K562 (cell line): ENCODE measurements around the gene RGS7. TPM values are rescaled to one million over a fixed set of nuclear protein-coding genes. Genes with fewer than 3 reads are reported as not detected.

Source experiments
- ATAC-seq: fragments of 200-7000 bp; cut with Tn5 transposase; 3 replicates; pipeline ENCODE4 v1.9.1; 2020; ENCODE audit warnings: moderate library complexity
- BruUV-seq: library from RNA; stranded (reverse); fragments of 400-500 nt; replicated peaks from 2 replicates; lab custom pipeline; 2021; lab: Mats Ljungman, UMichigan
- CTCF ChIA-PET: fragments of 300-600 bp; formaldehyde crosslinking; extraction: SDS; loops from one replicate; lab custom pipeline; 2021; ENCODE audit warnings: low intra/inter-chr PET ratio; lab: Yijun Ruan, JAX
- POLR2A ChIA-PET: fragments of 300-600, 350-650 bp; sonication (Branson Sonifier 250); formaldehyde crosslinking; extraction: SDS; loops from one replicate; lab custom pipeline; 2021; ENCODE audit warnings: antibody characterized with exemption, inconsistent platforms; lab: Yijun Ruan, JAX
- DNase-seq, 4 experiments: peaks; one replicate each; pipeline versions ENCODE4 v3.0.0 to v3.0.0-alpha.2; 2011 to 2018; ENCODE audit warnings: low spot score in 3 of 4, mixed read lengths in 3 of 4; ENCODE audit errors: extremely low read depth in 1 of 4
- FAIRE-seq: peaks from 2 replicates; lab custom pipeline; 2011; peaks lifted over from hg19 to GRCh38; lab: Jason Lieb, UNC
- H2AFZ ChIP-seq: 2 replicates; pipeline ENCODE4 v1.6.0; 2011; ENCODE audit warnings: low read depth, low read length, control low read depth, inconsistent platforms
- H3K27ac ChIP-seq: fragments of 200-600 bp; 3 replicates; pipeline ENCODE4 v1.8.0; 2011; ENCODE audit warnings: low read depth, mild to moderate bottlenecking, control low read depth, inconsistent platforms, low read length, moderate library complexity, mixed read lengths; ENCODE audit errors: extremely low read depth
- H3K27me3 ChIP-seq, 2 experiments: fragments of 300-600 bp in 1 of 2; 2 replicates in 1 of 2; 3 replicates in 1 of 2; pipeline versions ENCODE4 v1.6.0 to v1.8.0; 2011; ENCODE audit warnings: inconsistent platforms in 2 of 2, low read length in 2 of 2, mild to moderate bottlenecking in 1 of 2, mixed read lengths in 1 of 2, moderate library complexity in 1 of 2; ENCODE audit not compliant: control insufficient read depth in 2 of 2, insufficient read depth in 2 of 2
- H3K36me3 ChIP-seq: fragments of 300-600 bp; 3 replicates; pipeline ENCODE4 v1.8.0; 2011; ENCODE audit warnings: mild to moderate bottlenecking, low read length, inconsistent platforms; ENCODE audit not compliant: control insufficient read depth, insufficient read depth
- H3K4me1 ChIP-seq, 2 experiments: fragments of 200-600 bp in 1 of 2; replicated peaks in 1 of 2; 2 replicates in 1 of 2; 3 replicates in 1 of 2; pipeline versions ENCODE4 v1.5.1 to v1.8.0; 2011; ENCODE audit warnings: inconsistent platforms in 2 of 2, low read length in 2 of 2, mild to moderate bottlenecking in 1 of 2, mixed read lengths in 1 of 2, moderate library complexity in 1 of 2; ENCODE audit not compliant: control insufficient read depth in 2 of 2, insufficient read depth in 2 of 2
- H3K4me2 ChIP-seq: 2 replicates; pipeline ENCODE4 v1.6.1; 2011; ENCODE audit warnings: low read length, control low read depth, inconsistent platforms, mixed read lengths; ENCODE audit not compliant: insufficient read depth
- H3K4me3 ChIP-seq: fragments of 200-600 bp; sonication (generic), shearing (Covaris generic); 2 replicates; pipeline ENCODE4 v1.5.1; 2016; ENCODE audit warnings: control low read depth, inconsistent platforms
- H3K79me2 ChIP-seq: fragments of 200-600 bp; 3 replicates; pipeline ENCODE4 v1.8.0; 2011; ENCODE audit warnings: low read length, inconsistent platforms; ENCODE audit not compliant: control insufficient read depth, insufficient read depth
- H3K9ac ChIP-seq, 2 experiments: 2 replicates each; pipeline versions ENCODE4 v1.6.0 to v1.6.1; 2011; ENCODE audit warnings: low read depth in 2 of 2, low read length in 2 of 2, control low read depth in 1 of 2, inconsistent platforms in 1 of 2, mild to moderate bottlenecking in 1 of 2, mixed read lengths in 1 of 2; ENCODE audit not compliant: insufficient read depth in 1 of 2
- H3K9me1 ChIP-seq: one replicate; pipeline ENCODE4 v1.6.0; 2011; ENCODE audit warnings: inconsistent platforms, mild to moderate bottlenecking, low read length, moderate library complexity; ENCODE audit not compliant: control insufficient read depth, insufficient read depth
- H3K9me3 ChIP-seq: replicated peaks from 2 replicates; pipeline ENCODE4 v1.5.1; 2011; ENCODE audit warnings: low read depth, low read length, inconsistent platforms; ENCODE audit not compliant: control insufficient read depth, insufficient read depth
- H4K20me1 ChIP-seq: replicated peaks from 2 replicates; pipeline ENCODE4 v1.6.1; 2011; ENCODE audit warnings: low read length, inconsistent platforms, mixed read lengths; ENCODE audit not compliant: control insufficient read depth, insufficient read depth
- ARID4B ChIP-seq: sonication (generic); formaldehyde crosslinking; IDR thresholded peaks from 2 replicates; pipeline ENCODE4 v1.8.0; 2022; ENCODE audit warnings: mild to moderate bottlenecking, missing genetic modification reagents
- BRCA1 ChIP-seq, 2 experiments: fragments of 450-650 bp in 1 of 2; sonication (generic) in 1 of 2; formaldehyde crosslinking in 1 of 2; IDR thresholded peaks; 2 replicates each; pipeline versions ENCODE4 v1.5.0 to v1.6.1; 2017 to 2020; ENCODE audit warnings: mild to moderate bottlenecking in 1 of 2, missing genetic modification reagents in 1 of 2
- CCAR2 ChIP-seq: fragments of 200-400 bp; formaldehyde crosslinking; IDR thresholded peaks from 2 replicates; pipeline ENCODE4 v1.6.1; 2017; ENCODE audit warnings: mild to moderate bottlenecking, low read depth, low read length
- FOS ChIP-seq: IDR thresholded peaks from 3 replicates; pipeline ENCODE4 v1.6.1; 2011; ENCODE audit not compliant: insufficient read length; ENCODE audit errors: extremely low read depth
- HDAC8 ChIP-seq: fragments of 450-650 bp; IDR thresholded peaks from 2 replicates; pipeline ENCODE4 v1.6.1; 2016; ENCODE audit warnings: mild to moderate bottlenecking, missing genetic modification characterization, moderate library complexity, missing compliant biosample characterization
- MLX ChIP-seq, 2 experiments: fragments of 450-650 bp in 1 of 2; sonication (generic) in 1 of 2; formaldehyde crosslinking; conservative IDR thresholded peaks; 2 replicates each; pipeline versions ENCODE4 v1.4.0 to v1.8.1; 2020 to 2022; ENCODE audit warnings: mild to moderate bottlenecking in 1 of 2, missing genetic modification reagents in 1 of 2
- RNF2 ChIP-seq: sonication (generic); IDR thresholded peaks from 2 replicates; pipeline ENCODE4 v1.6.1; 2016
- SMAD4 ChIP-seq: fragments of 250-450 bp; sonication (Bioruptor Pico); conservative IDR thresholded peaks from 2 replicates; pipeline ENCODE4 v1.8.0; 2021; ENCODE audit warnings: inconsistent platforms, mild to moderate bottlenecking, moderate library complexity
- UBTF ChIP-seq, 2 experiments: IDR thresholded peaks; 2 replicates each; pipeline ENCODE4 v1.6.1; 2012; ENCODE audit warnings: improper control_type of control experiment in 2 of 2, low read depth in 2 of 2, low read length in 2 of 2, borderline replicate concordance in 1 of 2
- ZBTB5 ChIP-seq: fragments of 450-650 bp; IDR thresholded peaks from 2 replicates; pipeline ENCODE4 v1.6.1; 2017; ENCODE audit warnings: antibody characterized with exemption
- ZNF12 ChIP-seq: sonication (generic); formaldehyde crosslinking; IDR thresholded peaks from 2 replicates; pipeline ENCODE4 v1.4.0; 2020; ENCODE audit warnings: mild to moderate bottlenecking, missing genetic modification reagents
- ZNF75A ChIP-seq: fragments of 450-650 bp; formaldehyde crosslinking; IDR thresholded peaks from 2 replicates; pipeline ENCODE4 v1.4.0; 2020; ENCODE audit warnings: mild to moderate bottlenecking
- WGBS: fragments of 100-300 bp; shearing (Covaris generic); methylation state at CpG from one replicate; pipeline ENCODE4 v1.1.6; 2016; ENCODE audit warnings: low coverage, mixed read lengths; ENCODE audit not compliant: insufficient coverage; ENCODE audit errors: missing lambda C conversion rate; 5-methylcytosine and 5-hydroxymethylcytosine counted together
- in situ Hi-C: fragments of 300-500 bp; cut with MboI; formaldehyde crosslinking; loops from 4 replicates; pipeline ENCODE4 v1.15.0; 2018; ENCODE audit warnings: inconsistent platforms, mixed read lengths
- intact Hi-C: fragments of 100-400 bp; cut with micrococcal nuclease; formaldehyde crosslinking; loops from 2 replicates; pipeline ENCODE4 v1.14.2; 2022
- polyA plus RNA-seq, 8 experiments: library from polyadenylated mRNA; depleted of rRNA in 4 of 8; stranded (reverse) in 5 of 8; unstranded in 3 of 8; fragments of >200 nt; fragmentation: Nextera tagmentation in 2 of 8; fragmentation: Illumina TruSeq in 1 of 8; extraction: Ambion mirVana in 2 of 8; extraction: Trizol in 1 of 8; gene quantifications; 2 replicates each; pipeline versions ENCODE4 v1.2.1 to v1.2.3, GENCODE V29; 2011 to 2014; ENCODE audit warnings: inconsistent platforms in 1 of 8, missing spikeins in 1 of 8
- total RNA-seq, 7 experiments: library from RNA; depleted of rRNA in 6 of 7; stranded (reverse); fragments of >200 nt in 6 of 7; fragmentation: Illumina TruSeq in 2 of 7; extraction: Trizol in 2 of 7; gene quantifications; 2 replicates each; pipeline versions ENCODE4 v1.2.1 to v1.2.3, GENCODE V29; 2011 to 2021; ENCODE audit warnings: low replicate concordance in 1 of 7

RGS7 gene
- total and polyA plus RNA-seq, 9 of the 15 experiments (the other 6 are each of a cell fraction or from before 2014, with no cell fraction given): not detected

GRCh38 chr1:241138248-241138647, 218.8 kb downstream of the RGS7 start (continued):
- TF ChIP-seq ARID4B (CRISPR knock-in tag): no peak

- H3K4me1 ChIP-seq: no peaks in the 10 kb centered on the region
- H2AFZ ChIP-seq: no peak overlapping the region
- BruUV-seq: no TSS peak
- H3K27ac ChIP-seq: no peak overlapping the region
- TF ChIP-seq CCAR2 (no peak), MLX (CRISPR knock-in tag; conservative IDR thresholded peaks at IDR 0.05) (no peak), UBTF (IDR thresholded peaks at IDR 0.05; ENCODE audit: borderline replicate concordance in 1 of 2, low read depth in 2 of 2, low read length in 2 of 2) (no peak), HDAC8 (tag) (no peak), ZNF12 (CRISPR knock-in tag) (no peak), FOS (no peak), RNF2 (no peak), ZBTB5 (no peak), SMAD4 (CRISPR knock-in tag) (no peak), ZNF75A (CRISPR knock-in tag) (no peak), BRCA1 (IDR thresholded peaks at IDR 0.05) (no peak), BRCA1 (CRISPR knock-in tag; IDR thresholded peaks at IDR 0.05) (no peak)
- TF ChIP-seq, all 486 proteins: peak for 0
- ChIA-PET CTCF (no interaction called here), POLR2A (no interaction called here)
- H3K4me2 ChIP-seq: no peak overlapping the region
- WGBS: 0% methylated on average over 6 of the region's 6 CpGs
- DNase-seq (no peak), ATAC-seq (no peak), FAIRE-seq (no peak)
- no peaks in the 10 kb centered on the region for H3K9me1 ChIP-seq
- intact Hi-C loops (no loop called here), in situ Hi-C loops (no loop called here)
- no peaks in the 10 kb centered on the region for H3K36me3 ChIP-seq
- H3K27me3 ChIP-seq: no peaks in the 10 kb centered on the region
- H3K79me2 ChIP-seq: no peaks in the 10 kb centered on the region
- H4K20me1 ChIP-seq: no peaks in the 10 kb centered on the region
- no peak overlapping the region for H3K4me3 ChIP-seq
- H3K9me3 ChIP-seq: peaks cover 7% of the 10 kb centered on the region; the same call in 1 of the 2 replicates
- H3K9ac ChIP-seq: no peak overlapping the region
Observed at GRCh38 chr1:241136389-241136788, 220.6 kb downstream of the RGS7 start.
